Mucosa of rectum (tissue), 2 donors: ENCODE results near the gene ATP5PB.

Experiments used
- H3K27ac ChIP-seq, 2 donors: one replicate each; pipeline ENCODE4 v1.7.0; 2013; ENCODE audit warnings: inconsistent platforms in 2 of 2, low read depth in 2 of 2, low read length in 2 of 2
- H3K27me3 ChIP-seq, 2 donors: one replicate each; pipeline ENCODE4 v1.7.0; 2013; ENCODE audit warnings: low read length in 2 of 2; ENCODE audit not compliant: control insufficient read depth in 2 of 2, insufficient read depth in 2 of 2
- H3K36me3 ChIP-seq, 2 donors: one replicate each; pipeline ENCODE4 v1.7.0; 2013; ENCODE audit warnings: low read length in 2 of 2; ENCODE audit not compliant: control insufficient read depth in 2 of 2, insufficient read depth in 2 of 2
- H3K4me1 ChIP-seq, 2 donors: one replicate each; pipeline ENCODE4 v1.7.0; 2013; ENCODE audit warnings: low read length in 2 of 2, mild to moderate bottlenecking in 1 of 2; ENCODE audit not compliant: control insufficient read depth in 2 of 2, insufficient read depth in 2 of 2
- H3K4me3 ChIP-seq, 2 donors: one replicate each; pipeline ENCODE4 v1.7.0; 2013; ENCODE audit warnings: low read length in 2 of 2
- H3K9ac ChIP-seq, 2 donors: one replicate each; pipeline ENCODE4 v1.7.0; 2013; ENCODE audit warnings: low read length in 2 of 2, low read depth in 1 of 2, mild to moderate bottlenecking in 1 of 2
- H3K9me3 ChIP-seq, 2 donors: one replicate each; pipeline ENCODE4 v1.7.0; 2013; ENCODE audit warnings: low read length in 2 of 2; ENCODE audit not compliant: control insufficient read depth in 2 of 2
- donor health status: healthy.
- donor health status: Normal muscosa, but diverticular disease.

ATP5PB gene

DNA sequence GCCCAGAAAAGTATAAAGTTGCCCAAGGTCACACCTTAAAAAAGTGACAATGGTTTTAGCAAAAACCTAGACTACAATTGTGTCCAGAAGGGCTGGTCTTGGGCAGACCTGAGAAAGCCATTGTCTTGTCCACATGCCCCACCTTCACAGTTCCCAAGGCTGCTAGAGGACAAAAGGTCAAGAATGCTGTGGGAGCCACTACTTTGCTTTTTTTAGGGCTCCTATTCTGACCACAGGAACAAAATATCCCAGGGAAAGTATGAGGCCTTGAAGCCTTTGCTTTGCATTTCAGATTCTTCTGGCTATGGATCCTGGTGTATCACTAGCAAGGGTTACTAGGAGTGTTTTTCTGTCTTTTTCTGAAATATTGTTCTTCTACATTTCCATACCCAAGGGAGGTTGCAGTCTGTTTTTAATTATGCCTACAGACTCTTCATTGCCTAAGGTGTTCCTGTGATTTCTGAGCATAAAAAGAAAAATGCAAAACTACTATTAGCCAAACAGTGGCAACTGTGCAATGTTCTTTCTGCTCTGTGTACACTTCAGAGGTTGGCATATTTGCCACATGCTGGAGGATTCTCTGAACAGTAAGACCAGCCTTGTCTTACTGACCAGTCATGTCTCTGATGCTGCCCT, 35.2 kb downstream of the ATP5PB start:
- Histone ChIP-seq H3K27ac (no peak overlapping the region), H3K9ac (no peak overlapping the region), H3K4me3 (no peak overlapping the region), H3K4me1 (no peaks in the 10 kb centered on the region), H3K27me3 (no peaks in the 10 kb centered on the region), H3K36me3 (no peaks in the 10 kb centered on the region), H3K9me3 (no peaks in the 10 kb centered on the region)

DNA sequence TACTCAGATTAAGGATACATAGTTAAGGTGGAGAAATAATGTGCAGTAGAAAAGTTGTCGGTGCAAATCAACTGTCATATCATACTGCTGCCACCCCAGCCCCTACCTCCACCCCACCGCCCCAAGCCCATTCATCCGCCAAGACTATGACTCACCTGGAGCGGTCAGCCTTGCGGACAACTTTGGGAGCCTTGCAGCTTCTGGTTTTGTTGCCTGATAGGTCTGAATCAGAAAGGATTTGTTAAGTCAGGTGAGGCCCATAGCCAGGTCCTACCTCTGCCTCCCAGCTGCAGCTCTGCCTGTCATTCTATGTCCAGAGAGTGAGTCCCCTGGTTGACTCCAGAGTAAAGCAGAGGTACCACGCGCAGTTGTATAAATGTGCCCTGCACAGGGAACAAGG, 37.2 kb downstream of the ATP5PB start:
- Histone ChIP-seq H3K9ac (no peak overlapping the region), H3K27me3 (no peaks in the 10 kb centered on the region), H3K9me3 (no peaks in the 10 kb centered on the region), H3K4me1 (no peaks in the 10 kb centered on the region), H3K27ac (no peak overlapping the region), H3K4me3 (no peak overlapping the region), H3K36me3 (no peaks in the 10 kb centered on the region)

DNA sequence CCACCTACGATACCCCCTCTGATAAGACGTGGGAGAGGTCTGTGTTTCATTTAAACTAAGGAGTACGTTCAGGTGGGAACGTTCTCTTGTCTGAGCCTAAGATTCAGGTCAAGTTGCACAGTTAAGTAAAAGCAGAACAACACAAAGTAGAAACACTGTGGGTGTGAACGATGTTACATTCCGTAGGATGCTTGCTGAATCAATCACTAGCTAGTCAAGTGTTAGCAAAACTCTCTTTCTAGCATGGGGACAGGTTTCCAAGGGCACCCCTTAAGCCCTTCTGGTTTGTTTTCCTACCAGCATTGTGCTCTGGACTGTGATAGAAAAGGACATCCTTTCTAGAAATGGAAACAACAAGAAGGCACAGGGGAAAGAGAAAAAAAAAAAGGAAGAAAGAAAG, 37.9 kb downstream of the ATP5PB start:
- no peaks in the 10 kb centered on the region for H3K27me3 ChIP-seq
- H3K4me1 ChIP-seq = no peaks in the 10 kb centered on the region
- no peaks in the 10 kb centered on the region for H3K36me3 ChIP-seq
- no peak overlapping the region for H3K9ac ChIP-seq
- H3K4me3 ChIP-seq = no peak overlapping the region
- no peaks in the 10 kb centered on the region for H3K9me3 ChIP-seq
- no peak overlapping the region for H3K27ac ChIP-seq

DNA sequence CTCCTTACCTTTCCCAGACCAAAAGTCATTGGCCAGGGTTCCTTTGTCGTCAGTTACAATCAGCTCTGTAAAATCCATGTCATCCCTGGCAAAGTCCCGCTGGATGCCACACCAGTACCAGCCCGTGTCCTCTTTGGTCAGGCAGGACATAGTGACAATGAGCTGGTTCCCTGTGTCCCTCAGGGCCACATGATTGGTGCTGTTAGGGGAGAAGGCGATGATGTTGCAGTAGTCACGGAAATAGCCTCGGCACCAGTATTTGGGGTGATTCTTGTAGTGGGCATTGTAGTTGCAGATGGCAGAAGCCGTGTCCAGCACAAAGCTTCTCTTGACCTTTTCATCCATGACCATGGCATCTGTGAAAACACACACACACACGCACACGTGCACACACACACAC, 39.4 kb downstream of the ATP5PB start:
- H3K9ac ChIP-seq = no peak overlapping the region
- H3K36me3 ChIP-seq = no peaks in the 10 kb centered on the region
- H3K27me3 ChIP-seq = no peaks in the 10 kb centered on the region
- H3K9me3 ChIP-seq = no peaks in the 10 kb centered on the region
- H3K27ac ChIP-seq = peak overlapping the region in 1 of 2 donors; percentile 24
- H3K4me3 ChIP-seq = no peak overlapping the region
- H3K4me1 ChIP-seq = no peaks in the 10 kb centered on the region

DNA sequence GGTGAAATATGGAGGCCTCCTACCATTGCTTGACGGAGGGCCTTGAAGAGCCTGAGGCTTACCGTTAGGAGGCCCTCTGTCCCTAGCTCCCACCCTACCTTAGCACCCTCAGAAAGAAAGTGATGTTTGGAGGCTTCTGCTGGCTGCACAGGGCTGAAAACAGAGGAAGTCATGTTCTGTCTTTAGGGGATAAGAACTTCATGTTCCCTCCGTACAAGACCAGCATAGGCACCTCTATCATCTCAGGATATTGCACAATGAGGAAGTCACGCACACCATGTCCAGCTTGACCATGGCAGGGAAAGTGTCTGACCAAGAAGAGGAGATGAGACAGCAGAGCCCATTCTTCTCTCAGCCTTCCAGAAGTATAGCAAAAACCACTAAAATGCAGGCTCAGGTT, 40.3 kb downstream of the ATP5PB start:
- Histone ChIP-seq H3K27me3 (no peaks in the 10 kb centered on the region), H3K4me3 (no peak overlapping the region), H3K36me3 (no peaks in the 10 kb centered on the region), H3K4me1 (no peaks in the 10 kb centered on the region), H3K9me3 (no peaks in the 10 kb centered on the region), H3K9ac (no peak overlapping the region), H3K27ac (peak overlapping the region; percentile 48 to 51)

DNA sequence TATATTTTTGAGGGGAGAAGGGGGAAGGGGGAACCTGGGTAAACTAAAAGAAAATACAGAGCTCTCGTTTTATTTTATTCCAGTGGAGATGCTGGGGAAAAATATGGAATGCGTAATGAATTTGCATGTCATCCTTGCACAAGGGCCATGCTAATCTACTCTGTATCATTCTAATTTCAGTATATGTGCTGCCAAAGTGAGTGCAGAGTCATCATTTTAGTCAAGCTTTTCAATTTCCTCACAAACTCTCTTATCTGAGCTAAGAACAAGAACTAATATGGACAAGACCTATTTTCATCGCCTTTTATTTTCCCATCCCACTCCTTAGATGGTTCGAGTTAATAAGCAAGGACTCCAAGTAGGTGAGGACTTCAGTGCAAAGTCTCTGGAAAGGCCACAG, 41.0 kb downstream of the ATP5PB start:
- Histone ChIP-seq H3K9ac (no peak overlapping the region), H3K4me1 (no peaks in the 10 kb centered on the region), H3K36me3 (no peaks in the 10 kb centered on the region), H3K9me3 (no peaks in the 10 kb centered on the region), H3K27me3 (no peaks in the 10 kb centered on the region), H3K27ac (peak overlapping the region; percentile 24 to 48), H3K4me3 (no peak overlapping the region)

DNA sequence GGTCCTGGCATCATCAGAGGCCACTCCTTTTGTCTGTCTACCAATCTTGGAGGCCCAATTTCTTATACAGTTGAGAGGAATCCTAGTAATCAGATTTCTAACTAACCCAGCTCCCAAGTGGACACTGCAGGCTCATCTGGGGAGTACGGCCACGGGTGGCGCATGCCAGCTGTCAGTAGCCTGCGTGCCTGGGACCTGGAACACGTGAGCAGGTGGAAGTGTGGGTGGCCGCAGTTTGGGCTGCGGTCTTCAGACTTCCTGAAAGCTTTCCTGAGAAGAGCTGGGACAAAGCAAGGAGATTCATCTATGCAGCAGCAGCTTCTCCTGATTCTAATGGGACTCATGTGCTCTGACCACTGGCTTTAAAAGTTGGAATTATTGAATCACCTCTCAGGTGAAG, 41.8 kb downstream of the ATP5PB start:
- H3K36me3 ChIP-seq = no peaks in the 10 kb centered on the region
- H3K9ac ChIP-seq = no peak overlapping the region
- no peaks in the 10 kb centered on the region for H3K9me3 ChIP-seq
- H3K4me1 ChIP-seq = no peaks in the 10 kb centered on the region
- H3K4me3 ChIP-seq = no peak overlapping the region
- peak overlapping the region; percentile 28 to 48 for H3K27ac ChIP-seq
- H3K27me3 ChIP-seq = no peaks in the 10 kb centered on the region

DNA sequence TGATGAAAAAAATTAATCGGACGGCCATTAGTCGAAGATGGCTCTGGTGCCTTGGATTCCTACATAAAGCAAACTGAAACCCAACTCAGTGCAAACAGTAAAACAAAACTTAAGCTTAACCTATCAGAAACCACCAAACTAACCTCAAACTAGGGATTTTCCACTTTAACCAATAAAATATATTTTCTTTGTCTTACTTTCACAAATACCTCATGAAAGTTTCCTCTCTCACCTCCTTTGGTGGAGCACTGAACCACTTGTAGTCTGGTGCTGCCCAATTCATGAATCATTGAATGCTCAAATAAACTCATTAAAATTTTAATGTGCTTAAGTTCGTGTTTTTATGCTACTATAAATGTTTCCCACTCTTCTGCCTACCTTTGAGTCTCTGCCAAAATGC, 47.1 kb downstream of the ATP5PB start:
- H3K4me1 ChIP-seq = no peaks in the 10 kb centered on the region
- no peaks in the 10 kb centered on the region for H3K9me3 ChIP-seq
- no peak overlapping the region for H3K4me3 ChIP-seq
- H3K36me3 ChIP-seq = no peaks in the 10 kb centered on the region
- H3K27me3 ChIP-seq = no peaks in the 10 kb centered on the region
- H3K9ac ChIP-seq = no peak overlapping the region
- no peak overlapping the region for H3K27ac ChIP-seq

DNA sequence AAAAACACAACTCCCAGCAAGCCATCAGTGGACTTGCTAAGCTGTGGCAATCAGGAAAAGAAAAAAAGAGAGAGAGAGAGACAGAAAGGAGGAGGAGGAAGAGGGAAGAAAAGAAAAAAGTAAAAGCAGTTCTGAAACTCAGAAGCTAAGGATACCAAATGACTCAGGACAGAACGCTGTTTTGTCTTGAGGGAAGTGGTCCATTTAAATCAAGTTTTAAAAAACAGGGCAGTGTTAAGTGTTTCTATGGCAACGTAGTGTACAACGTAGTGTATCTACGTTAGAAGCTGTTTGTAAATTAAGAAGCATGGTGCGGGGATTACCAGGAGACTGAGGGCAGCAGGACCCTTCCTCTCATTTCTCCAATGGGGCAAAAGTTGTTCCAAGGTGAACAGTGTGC, 48.3 kb downstream of the ATP5PB start:
- Histone ChIP-seq H3K27ac (no peak overlapping the region), H3K36me3 (no peaks in the 10 kb centered on the region), H3K4me3 (no peak overlapping the region), H3K27me3 (no peaks in the 10 kb centered on the region), H3K9me3 (no peaks in the 10 kb centered on the region), H3K4me1 (no peaks in the 10 kb centered on the region), H3K9ac (no peak overlapping the region)

DNA sequence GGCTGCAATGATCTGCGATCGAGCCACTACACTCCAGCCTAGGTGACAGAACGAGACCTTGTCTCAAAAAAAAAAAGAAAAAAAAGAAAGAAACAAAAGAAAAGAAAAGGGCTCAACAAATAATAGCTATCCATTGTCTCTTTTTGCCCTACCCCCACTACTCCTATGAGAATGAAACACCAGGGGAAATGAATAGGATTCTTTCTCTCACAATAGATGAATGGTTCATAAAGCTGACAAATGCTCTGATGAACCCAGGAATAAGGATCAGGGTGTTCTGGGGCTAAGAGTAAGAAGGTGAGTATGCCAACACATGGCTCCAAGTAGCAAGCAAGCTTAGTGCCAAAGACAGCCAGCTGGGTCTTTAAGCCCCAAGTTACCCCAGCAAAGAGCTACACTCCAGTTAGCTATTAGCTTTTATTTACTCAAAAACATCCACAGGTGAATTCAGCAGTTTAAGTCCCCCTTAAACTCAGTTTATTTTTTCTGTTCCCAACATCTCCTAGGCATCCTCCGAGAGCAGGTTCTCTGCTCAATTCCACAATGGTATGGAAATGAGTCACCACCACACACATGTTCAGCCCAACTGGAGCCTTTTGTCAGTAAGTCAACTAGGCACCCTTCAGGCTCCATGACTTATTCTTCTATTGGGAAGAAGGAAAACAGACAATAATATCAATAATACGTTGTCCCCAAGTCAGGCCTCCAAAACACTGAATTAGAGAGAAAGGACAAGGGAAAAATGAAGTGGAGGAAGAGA, 49.9 kb downstream of the ATP5PB start:
- peaks cover 2 to 3% of the 10 kb centered on the region in 2 donors for H3K4me1 ChIP-seq
- H3K36me3 ChIP-seq = no peaks in the 10 kb centered on the region
- no peaks in the 10 kb centered on the region for H3K9me3 ChIP-seq
- no peak overlapping the region for H3K9ac ChIP-seq
- H3K4me3 ChIP-seq = no peak overlapping the region
- no peaks in the 10 kb centered on the region for H3K27me3 ChIP-seq
- H3K27ac ChIP-seq = no peak overlapping the region
